GM19468 (cell line): Measurements from ENCODE around the gene MYL4.
A peak's percentile ranks its signal among the peaks of the same experiment; 100 is the strongest.
"Not testable (repeated sequence)": the region's sequence is repeated elsewhere in the genome, so short reads cannot be mapped to it uniquely, and the experiment has no call there.

ENCODE experiments used
- ATAC-seq: cut with Tn5 transposase; IDR thresholded peaks from one replicate; pipeline ENCODE4 v1.9.1; 2021; ENCODE audit warnings: mild to moderate bottlenecking, moderate library complexity, moderate number of reproducible peaks; ENCODE audit not compliant: unreplicated experiment; ENCODE audit errors: extremely low read depth

Gene MYL4

DNA sequence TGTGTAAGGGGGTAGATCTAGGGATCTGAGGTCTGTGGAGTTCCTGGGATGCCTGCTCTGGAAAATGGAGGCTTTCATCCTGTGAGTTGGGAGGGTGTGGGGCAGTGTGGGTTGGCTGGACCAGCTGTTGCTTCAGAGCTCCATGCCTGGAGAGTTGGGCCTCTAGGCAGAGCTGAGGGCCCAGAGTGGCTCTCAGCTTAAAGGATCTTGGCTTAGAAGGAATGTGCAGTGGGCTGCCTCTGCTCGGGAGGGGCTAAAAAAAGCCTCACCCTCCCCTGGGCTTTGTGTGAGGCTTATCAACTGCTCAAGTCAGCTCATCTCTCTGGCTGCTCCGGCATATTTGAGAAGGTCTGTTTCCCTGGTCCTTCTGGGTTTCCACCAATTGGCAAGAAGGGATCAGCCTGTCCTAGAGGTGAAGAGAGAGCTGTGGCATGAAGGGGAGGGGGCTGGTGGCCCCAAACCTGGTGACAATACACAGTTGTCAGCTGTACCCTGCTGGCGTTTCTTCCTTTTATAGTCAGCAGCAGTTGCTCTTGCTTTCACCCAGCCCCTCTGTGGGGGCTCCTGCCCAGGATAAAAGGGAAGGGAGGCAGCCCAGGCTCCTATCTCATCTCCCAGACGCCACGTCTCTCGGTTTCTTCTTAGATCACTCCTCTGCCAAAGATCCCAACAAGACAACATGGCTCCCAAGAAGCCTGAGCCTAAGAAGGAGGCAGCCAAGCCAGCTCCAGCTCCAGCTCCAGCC, at the start of gene MYL4:
Gene MYL4 (plus strand): TSS at position 605 of the 745 bp plus-strand sequence. CDS start 75 bp downstream, at position 680.
- no peak for ATAC-seq

DNA sequence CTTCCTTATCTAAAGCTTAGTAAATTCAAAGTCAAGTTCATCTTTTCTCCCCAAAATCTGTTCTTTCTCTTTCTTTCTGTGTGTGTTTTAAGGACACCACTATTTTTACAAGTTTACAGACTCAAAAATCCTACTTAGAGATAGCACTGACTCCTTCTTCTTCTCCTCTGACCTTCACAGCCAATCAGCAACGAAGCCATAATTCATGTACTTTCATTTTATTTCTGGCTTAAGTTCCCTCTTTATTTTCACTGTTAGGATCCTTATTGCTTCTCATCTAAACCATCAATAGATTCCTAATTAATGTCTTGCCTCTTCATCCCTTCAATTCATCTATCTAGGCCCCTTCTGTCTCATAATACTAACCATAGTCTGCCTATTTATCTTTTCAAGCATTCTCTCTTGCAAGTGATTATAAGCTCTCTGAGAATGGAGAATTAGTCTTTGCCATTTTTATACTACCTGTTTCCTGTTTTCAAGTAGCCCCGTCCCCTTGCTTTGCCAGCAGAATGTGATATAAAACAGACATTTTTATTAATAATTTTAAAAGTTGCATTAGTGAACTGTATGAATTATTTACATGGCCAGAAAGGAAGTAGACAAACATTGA, 47.0 kb upstream of the MYL4 start:
- no peak for ATAC-seq

DNA sequence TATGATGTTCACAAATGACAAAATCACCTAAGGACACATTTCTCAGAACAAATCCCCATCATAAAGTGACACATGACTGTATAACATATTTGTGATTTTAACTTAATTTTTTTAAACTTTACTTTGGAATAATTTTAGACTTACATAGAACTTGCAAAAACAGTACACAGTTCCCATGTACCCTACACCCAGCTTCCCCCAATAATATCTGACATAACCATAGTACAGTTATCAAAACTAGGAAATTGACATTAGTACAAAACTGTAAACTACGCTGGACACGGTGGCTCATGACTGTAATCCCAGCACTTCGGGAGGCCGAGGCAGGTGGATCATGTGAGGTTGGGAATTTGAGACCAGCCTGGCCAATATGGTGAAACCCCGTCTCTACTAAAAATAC, 44.9 kb upstream of the MYL4 start:
- no peak for ATAC-seq

GRCh38 chr17:47165137-47165536, 44.0 kb upstream of the MYL4 start:
- ATAC-seq = no peak

DNA sequence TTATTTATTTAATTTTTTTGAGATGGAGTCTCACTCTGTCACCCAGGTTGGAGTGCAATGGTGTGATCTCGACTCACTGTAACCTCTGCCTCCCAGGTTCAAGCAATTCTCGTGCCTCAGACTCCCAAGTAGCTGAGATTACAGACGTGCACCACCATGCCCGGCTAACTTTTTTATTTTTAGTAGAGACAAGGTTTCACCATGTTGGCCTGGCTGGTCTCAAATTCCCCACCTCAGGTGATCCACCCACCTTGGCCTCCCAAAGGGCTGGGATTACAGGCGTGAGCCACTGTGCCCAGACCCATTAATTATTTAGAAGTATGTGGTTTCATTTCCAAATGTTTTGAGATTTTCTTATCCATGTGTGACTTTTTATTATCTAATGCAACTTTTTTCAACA, 42.3 kb upstream of the MYL4 start:
- ATAC-seq = not testable (repeated sequence)

DNA sequence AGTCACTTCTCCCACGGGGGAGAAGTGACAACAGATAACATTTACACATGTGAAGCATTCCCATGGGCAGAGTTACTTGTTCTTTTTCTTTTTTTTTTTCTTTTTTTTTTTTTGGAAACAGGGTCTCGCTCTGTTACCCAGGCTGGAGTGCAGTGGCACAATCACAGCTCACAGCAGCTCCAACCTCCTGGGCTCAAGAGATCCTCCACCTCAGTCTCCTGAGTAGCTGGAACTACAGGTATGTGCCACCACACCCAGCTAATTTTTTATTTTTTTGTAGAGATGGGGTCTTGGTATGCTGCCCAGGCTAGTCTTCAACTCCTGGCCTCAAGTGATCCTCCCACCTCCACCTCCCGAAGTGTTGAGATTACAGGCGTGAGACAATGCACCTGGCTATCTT, 40.3 kb upstream of the MYL4 start:
- not testable (repeated sequence) for ATAC-seq

DNA sequence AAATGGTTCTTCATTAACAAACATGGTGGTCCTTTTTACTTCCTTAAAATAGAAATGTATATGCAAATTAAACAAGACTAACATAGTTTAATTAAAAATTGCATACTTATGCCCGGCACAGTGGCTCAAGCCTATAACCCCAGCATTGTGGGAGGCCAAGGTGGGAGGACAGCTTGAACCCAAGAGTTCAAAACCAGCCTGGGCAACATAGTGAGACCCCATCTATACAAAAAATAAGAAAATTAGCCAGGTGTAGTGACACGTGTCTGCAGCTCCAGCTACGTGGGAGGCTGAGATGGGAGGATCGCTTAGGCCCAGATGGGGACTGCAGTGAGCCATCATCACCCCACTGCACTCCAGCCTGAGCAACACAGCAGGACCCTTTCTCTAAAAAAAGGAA, 38.4 kb upstream of the MYL4 start:
- no peak for ATAC-seq

DNA sequence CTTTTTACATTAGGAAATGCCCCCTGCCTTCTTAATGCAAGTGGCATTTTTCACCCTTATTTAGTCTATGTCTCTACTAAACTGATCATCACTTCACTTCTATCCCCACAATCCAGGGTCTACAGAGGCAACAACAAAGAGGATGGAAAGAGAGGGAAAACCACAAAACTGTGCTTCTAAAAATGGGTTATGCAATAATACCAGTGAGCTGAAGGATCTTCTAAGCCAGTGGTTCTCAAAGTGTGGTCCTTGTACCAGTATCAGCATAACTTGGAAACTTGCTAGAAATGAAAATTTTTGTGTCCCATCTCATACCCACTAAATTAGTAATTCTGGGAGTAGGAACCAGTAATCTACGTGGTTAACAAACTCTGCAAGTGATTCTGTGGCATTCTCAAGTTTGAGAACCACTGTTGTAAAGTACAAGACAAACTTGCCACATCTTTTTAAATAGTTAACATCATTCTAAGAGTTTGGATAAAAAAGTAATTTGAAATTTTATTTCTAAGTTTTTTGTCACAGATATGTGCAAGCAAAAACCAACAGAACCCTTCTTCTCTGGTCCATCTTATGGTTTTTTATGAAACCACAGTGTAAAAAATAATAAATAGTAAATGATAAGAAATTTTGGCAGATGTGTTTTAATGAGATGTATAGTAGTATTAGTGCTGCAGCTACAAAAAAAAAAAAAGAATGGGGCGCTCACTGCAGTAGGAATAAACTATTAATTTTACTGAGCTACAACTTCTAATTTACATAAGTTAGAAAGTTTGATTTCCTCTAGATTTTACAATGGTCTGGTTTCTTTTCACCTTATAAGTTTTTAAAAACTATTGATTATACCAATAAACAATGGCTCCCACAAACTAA, 36.2 kb upstream of the MYL4 start:
- no peak for ATAC-seq

DNA sequence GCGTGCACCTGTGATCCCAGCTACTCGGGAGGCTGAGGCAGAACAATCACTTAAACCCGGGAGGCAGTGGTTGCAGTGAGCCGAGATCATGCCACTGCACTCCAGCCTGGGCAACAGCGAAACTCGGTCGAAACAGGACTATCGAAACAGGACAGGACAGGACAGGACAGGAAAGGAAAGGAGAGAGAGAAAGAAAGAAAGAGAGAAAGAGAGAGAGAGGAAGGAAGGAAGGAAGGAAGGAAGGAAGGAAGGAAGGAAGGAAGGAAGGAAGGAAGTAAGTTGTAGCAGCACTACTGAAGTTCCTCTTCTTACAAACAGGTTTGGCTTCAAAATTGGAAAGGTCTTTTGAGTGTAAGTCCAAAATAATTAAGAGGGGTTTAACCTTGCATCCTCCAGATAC, 34.3 kb upstream of the MYL4 start:
- ATAC-seq = not testable (repeated sequence)

DNA sequence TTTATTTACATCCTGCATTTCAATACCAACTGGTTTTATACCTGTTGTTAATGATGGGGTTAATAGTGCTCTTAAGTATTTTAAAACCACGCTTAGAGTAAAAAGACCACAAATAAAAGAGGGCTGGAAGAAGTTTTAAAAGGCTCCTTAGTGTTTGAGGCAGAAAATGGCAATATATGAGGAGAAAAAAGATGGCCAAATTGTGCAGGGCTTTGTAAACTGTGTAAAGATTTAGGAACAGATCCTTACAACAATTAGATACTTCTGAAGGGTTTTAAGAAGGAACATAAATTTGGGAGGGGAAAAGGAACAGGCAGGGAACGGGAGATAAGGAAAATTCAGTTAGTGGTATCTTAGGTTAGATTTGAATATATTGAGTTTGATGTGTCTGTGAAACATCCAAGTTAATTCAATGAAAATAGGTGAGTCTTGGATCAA, 32.7 kb upstream of the MYL4 start:
- no peak for ATAC-seq

GRCh38 chr17:47177261-47177660, 31.9 kb upstream of the MYL4 start:
- no peak for ATAC-seq

DNA sequence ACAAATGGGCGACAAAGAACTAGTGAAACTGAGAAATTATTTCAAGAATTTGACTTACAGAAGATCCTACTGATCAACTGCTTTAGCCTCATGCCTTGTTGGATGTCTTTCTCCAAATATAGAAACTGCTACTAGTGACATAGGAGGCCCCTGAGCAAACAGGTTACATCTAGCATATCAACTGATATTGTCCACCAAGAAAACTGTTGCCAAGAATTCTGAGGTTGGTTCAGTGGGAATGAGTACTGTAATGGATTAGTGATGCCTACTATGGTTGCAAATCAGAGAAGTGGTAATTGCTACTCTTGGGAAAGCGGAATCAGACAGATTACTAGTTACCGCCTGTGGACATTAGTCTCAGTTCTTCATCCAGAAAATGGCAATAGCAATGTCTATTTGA, 30.0 kb upstream of the MYL4 start:
- ATAC-seq = no peak

DNA sequence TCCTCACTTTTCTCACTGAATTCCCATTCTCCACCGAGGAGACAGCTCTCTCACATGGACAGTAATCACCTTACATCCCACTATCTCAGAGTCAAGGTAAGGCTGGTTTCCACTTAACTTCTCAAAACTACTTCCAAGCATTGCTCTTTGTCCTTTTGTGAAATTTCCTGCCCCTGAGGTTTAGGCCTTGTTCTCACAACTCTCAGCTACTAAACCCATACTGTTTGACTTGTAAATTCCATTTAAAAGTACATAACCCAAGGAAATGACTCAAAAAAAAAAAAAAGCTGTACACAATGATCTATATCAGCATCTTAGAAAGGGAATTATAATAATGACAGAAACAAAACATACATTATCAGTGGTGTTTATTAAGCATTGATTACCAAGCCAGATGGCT, 28.8 kb upstream of the MYL4 start:
- no peak for ATAC-seq

DNA sequence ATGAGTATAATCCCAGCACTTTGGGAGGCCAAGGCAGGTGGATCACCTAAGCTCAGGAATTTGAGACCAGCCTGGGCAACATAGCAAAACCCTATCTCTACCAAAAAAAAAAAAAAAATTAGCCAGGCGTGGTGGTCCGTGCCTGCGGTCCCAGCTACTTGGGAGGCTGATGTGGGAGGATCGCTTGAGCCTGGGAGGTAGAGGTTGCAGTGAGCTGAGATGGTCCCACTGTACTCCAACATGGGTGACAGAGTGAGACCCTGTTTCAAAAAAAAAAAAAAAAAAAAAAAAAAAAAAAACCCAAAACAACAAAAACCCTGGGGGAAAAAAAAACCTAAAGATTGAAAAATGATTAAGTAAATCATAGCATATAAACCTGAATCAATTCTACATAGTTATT, 28.2 kb upstream of the MYL4 start:
- ATAC-seq = not testable (repeated sequence)

DNA sequence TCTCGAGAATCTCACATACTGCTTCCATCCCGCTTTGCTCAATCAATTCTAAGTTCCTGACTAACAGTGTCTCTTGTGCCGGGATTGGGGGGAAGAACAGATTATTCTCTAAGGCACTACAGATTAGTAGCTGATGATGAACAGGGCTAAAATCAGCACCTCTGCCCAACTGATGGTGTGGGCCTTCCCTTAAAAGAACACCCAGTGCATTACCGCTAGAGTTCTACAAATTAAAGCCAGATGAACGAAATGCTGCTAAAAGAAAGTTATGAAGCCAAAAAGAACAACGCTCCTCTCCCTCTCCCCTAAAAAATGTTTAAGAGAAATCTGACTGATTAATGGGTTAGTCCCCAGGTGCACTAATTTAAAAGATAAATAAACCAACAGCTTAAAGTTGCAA, 24.5 kb upstream of the MYL4 start:
- no peak for ATAC-seq

DNA sequence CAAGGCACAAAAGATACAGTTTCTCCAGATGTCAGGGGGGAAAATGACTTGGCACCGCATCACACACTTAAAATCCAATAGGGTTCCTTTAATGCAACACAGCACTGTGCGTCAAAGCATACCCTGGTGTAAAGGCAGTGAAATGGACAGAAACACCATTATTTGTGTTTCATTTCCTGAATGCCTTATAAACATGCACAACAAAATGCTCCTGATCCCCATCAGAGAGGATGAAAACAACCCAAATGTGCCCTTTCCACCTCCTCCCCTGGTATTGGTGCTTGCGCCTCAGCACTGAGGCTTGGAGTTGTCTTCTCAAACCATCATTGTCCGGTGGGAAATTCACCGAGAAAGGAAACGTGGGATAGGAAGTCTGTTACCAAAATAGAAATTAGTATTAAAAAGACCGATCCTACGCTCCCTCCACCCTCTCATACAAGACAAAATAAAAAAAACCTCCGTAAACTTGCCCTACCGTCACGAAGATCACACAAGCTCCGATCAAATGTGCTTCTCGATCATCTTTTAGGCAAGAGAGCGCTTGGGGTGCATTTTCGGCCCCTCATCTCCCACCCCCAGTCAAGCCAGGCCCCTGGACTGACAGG, 20.8 kb upstream of the MYL4 start:
- ATAC-seq = no peak

DNA sequence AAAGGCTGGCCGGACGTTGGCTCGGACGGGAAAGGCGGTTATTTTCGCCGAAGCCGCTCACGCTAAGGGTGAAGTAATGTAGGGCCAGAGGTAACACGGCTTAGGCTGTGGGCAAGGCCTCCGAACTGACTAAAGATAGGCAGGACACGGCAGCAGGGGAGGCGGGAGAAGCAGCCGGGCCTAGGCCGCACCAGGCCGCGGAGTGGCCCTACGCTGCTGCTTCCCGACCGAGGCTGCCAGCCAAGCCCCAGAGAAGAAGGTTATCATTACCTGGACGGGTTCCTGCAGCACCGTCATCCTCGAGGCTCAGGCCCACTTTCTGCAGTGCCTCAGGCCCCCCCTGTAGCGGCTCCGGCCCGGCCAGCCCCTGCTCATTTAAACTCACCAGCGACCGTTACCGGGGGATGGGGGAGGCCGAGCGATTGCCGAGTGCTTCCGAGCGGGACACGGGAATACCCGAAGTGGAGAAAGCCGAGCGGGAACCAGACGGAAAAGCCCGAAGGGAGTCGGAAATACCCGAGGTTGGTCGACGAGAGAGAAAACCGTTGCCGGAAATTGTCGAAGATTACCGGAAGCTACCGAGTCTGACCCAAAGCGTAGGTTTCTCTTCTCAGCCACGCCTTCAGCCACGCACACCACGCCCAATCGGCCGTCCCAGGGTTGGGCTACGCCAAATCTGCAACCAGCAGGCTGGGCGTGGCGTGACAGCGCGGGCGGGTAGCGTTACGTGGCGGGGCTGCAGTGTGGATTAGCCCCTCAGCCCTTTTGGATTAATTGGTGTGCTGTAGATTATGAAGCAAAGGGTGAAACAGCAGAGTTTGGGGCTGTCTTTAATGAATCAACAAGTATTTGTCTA, 20.0 kb upstream of the MYL4 start, which contains the start of gene CDC27:
Gene CDC27 (minus strand): TSS at position 420 of the 856 bp plus-strand sequence. CDS start 123 bp downstream, at position 297.
- ATAC-seq = peak; percentile 87

GRCh38 chr17:47189732-47190237, 19.4 kb upstream of the MYL4 start:
- no peak for ATAC-seq

GRCh38 chr17:47190243-47190642, 18.9 kb upstream of the MYL4 start:
- no peak for ATAC-seq
